H1 (cell line): Measurements from ENCODE around the gene UNC79. TPM values are rescaled to one million over a fixed set of nuclear protein-coding genes. Genes with fewer than 3 reads are reported as not detected.

Source experiments
- ASH2L ChIP-seq: fragments of 200-600, 300-600 bp; sonication (generic); IDR thresholded peaks from one replicate; pipeline ENCODE4 v1.7.1; 2017; ENCODE audit warnings: low read length
- CHD1 ChIP-seq: IDR thresholded peaks from 2 replicates; pipeline ENCODE4 v1.6.1; 2012; ENCODE audit warnings: low read depth, low read length, improper control_type of control experiment
- CTBP2 ChIP-seq: IDR thresholded peaks from 2 replicates; pipeline ENCODE4 v1.7.0; 2011; ENCODE audit warnings: borderline replicate concordance, mild to moderate bottlenecking, moderate library complexity, mixed read lengths, low read length; ENCODE audit not compliant: insufficient read depth, insufficient read length
- EGR1 ChIP-seq: IDR thresholded peaks from 2 replicates; pipeline ENCODE4 v1.6.1; 2011; ENCODE audit warnings: low read depth, low read length, borderline replicate concordance
- FOSL1 ChIP-seq: IDR thresholded peaks from 2 replicates; pipeline ENCODE4 v1.6.1; 2011; ENCODE audit warnings: mild to moderate bottlenecking, low read depth, low read length, moderate library complexity; ENCODE audit not compliant: insufficient read depth
- KDM1A ChIP-seq: fragments of 200-600, 300-600 bp; sonication (generic); IDR thresholded peaks from 2 replicates; pipeline ENCODE4 v1.7.1; 2016; ENCODE audit warnings: mild to moderate bottlenecking, low read length, borderline replicate concordance
- KDM4A ChIP-seq: IDR thresholded peaks from one replicate; pipeline ENCODE4 v1.7.1; 2012; ENCODE audit warnings: low read depth, mild to moderate bottlenecking, moderate library complexity, low read length, inconsistent platforms; ENCODE audit not compliant: severe bottlenecking
- MAFK ChIP-seq: IDR thresholded peaks from 2 replicates; pipeline ENCODE4 v1.6.1; 2012; ENCODE audit warnings: low read depth, mild to moderate bottlenecking, improper control_type of control experiment, low read length
- RBBP5 ChIP-seq: IDR thresholded peaks from 2 replicates; pipeline ENCODE4 v1.7.1; 2012; ENCODE audit warnings: low read depth, mild to moderate bottlenecking, inconsistent platforms, low read length, moderate library complexity, borderline replicate concordance
- SAP30 ChIP-seq: fragments of 300-600 bp; sonication (generic); IDR thresholded peaks from 2 replicates; pipeline ENCODE4 v1.7.1; 2012; ENCODE audit warnings: low read length, moderate library complexity, mild to moderate bottlenecking, inconsistent platforms; ENCODE audit not compliant: insufficient read depth, insufficient replicate concordance
- TAF7 ChIP-seq: optimal IDR thresholded peaks from 2 replicates; pipeline ENCODE3; 2011; ENCODE audit warnings: low read depth, mild to moderate bottlenecking, inconsistent platforms, low read length, moderate library complexity, borderline replicate concordance
- polyA plus RNA-seq, 7 experiments: library from polyadenylated mRNA; depleted of rRNA in 3 of 7; stranded (reverse) in 5 of 7; unstranded in 2 of 7; fragments of >200 nt in 5 of 7; fragments of 200-250 nt in 2 of 7; gene quantifications; 1 replicate in 5 of 7; 2 replicates in 1 of 7; 4 replicates in 1 of 7; pipeline versions ENCODE4 v1.2.1 to v1.2.3, GENCODE V29; 2011 to 2013; ENCODE audit warnings: missing spikeins in 2 of 7, mixed read lengths in 2 of 7
- total RNA-seq: library from RNA; stranded (reverse); fragmentation: NEBNext Ultra II Directional; extraction: Animal tissue kit (Norgen Biotek cat#: 25700); gene quantifications from 2 replicates; pipeline ENCODE4 v1.2.1, GENCODE V29; 2021
- TF ChIP-seq, protein P1 (sequence below): fragments of 300-600 bp; sonication (generic); IDR thresholded peaks from 2 replicates; pipeline ENCODE4 v1.7.1; 2012; ENCODE audit warnings: low read length, moderate library complexity, mild to moderate bottlenecking, inconsistent platforms; ENCODE audit not compliant: insufficient replicate concordance

The UNC79 gene
- total and polyA plus RNA-seq, 2 of the 8 experiments (the other 6 are each of a cell fraction or from before 2014, with no cell fraction given) = 1.8 to 2.3 TPM

- TF ChIP-seq, protein P1, sequence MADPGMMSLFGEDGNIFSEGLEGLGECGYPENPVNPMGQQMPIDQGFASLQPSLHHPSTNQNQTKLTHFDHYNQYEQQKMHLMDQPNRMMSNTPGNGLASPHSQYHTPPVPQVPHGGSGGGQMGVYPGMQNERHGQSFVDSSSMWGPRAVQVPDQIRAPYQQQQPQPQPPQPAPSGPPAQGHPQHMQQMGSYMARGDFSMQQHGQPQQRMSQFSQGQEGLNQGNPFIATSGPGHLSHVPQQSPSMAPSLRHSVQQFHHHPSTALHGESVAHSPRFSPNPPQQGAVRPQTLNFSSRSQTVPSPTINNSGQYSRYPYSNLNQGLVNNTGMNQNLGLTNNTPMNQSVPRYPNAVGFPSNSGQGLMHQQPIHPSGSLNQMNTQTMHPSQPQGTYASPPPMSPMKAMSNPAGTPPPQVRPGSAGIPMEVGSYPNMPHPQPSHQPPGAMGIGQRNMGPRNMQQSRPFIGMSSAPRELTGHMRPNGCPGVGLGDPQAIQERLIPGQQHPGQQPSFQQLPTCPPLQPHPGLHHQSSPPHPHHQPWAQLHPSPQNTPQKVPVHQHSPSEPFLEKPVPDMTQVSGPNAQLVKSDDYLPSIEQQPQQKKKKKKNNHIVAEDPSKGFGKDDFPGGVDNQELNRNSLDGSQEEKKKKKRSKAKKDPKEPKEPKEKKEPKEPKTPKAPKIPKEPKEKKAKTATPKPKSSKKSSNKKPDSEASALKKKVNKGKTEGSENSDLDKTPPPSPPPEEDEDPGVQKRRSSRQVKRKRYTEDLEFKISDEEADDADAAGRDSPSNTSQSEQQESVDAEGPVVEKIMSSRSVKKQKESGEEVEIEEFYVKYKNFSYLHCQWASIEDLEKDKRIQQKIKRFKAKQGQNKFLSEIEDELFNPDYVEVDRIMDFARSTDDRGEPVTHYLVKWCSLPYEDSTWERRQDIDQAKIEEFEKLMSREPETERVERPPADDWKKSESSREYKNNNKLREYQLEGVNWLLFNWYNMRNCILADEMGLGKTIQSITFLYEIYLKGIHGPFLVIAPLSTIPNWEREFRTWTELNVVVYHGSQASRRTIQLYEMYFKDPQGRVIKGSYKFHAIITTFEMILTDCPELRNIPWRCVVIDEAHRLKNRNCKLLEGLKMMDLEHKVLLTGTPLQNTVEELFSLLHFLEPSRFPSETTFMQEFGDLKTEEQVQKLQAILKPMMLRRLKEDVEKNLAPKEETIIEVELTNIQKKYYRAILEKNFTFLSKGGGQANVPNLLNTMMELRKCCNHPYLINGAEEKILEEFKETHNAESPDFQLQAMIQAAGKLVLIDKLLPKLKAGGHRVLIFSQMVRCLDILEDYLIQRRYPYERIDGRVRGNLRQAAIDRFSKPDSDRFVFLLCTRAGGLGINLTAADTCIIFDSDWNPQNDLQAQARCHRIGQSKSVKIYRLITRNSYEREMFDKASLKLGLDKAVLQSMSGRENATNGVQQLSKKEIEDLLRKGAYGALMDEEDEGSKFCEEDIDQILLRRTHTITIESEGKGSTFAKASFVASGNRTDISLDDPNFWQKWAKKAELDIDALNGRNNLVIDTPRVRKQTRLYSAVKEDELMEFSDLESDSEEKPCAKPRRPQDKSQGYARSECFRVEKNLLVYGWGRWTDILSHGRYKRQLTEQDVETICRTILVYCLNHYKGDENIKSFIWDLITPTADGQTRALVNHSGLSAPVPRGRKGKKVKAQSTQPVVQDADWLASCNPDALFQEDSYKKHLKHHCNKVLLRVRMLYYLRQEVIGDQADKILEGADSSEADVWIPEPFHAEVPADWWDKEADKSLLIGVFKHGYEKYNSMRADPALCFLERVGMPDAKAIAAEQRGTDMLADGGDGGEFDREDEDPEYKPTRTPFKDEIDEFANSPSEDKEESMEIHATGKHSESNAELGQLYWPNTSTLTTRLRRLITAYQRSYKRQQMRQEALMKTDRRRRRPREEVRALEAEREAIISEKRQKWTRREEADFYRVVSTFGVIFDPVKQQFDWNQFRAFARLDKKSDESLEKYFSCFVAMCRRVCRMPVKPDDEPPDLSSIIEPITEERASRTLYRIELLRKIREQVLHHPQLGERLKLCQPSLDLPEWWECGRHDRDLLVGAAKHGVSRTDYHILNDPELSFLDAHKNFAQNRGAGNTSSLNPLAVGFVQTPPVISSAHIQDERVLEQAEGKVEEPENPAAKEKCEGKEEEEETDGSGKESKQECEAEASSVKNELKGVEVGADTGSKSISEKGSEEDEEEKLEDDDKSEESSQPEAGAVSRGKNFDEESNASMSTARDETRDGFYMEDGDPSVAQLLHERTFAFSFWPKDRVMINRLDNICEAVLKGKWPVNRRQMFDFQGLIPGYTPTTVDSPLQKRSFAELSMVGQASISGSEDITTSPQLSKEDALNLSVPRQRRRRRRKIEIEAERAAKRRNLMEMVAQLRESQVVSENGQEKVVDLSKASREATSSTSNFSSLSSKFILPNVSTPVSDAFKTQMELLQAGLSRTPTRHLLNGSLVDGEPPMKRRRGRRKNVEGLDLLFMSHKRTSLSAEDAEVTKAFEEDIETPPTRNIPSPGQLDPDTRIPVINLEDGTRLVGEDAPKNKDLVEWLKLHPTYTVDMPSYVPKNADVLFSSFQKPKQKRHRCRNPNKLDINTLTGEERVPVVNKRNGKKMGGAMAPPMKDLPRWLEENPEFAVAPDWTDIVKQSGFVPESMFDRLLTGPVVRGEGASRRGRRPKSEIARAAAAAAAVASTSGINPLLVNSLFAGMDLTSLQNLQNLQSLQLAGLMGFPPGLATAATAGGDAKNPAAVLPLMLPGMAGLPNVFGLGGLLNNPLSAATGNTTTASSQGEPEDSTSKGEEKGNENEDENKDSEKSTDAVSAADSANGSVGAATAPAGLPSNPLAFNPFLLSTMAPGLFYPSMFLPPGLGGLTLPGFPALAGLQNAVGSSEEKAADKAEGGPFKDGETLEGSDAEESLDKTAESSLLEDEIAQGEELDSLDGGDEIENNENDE = no peak
- no peak for TF ChIP-seq FOSL1
- no peak for TF ChIP-seq CTBP2
- no peak for TF ChIP-seq TAF7
- TF ChIP-seq MAFK = no peak
- no peak for TF ChIP-seq KDM4A
- TF ChIP-seq RBBP5 = no peak
- TF ChIP-seq ASH2L = no peak
- no peak for TF ChIP-seq CHD1
- TF ChIP-seq KDM1A = no peak
- no peak for TF ChIP-seq SAP30
- no peak for TF ChIP-seq EGR1
Measured at GRCh38 chr14:93410021-93410420, 20.7 kb upstream of the UNC79 start (continued).
